IMR-90 (cell line): Measurements from ENCODE around the gene GMFB.

Experiments
- BHLHE40 ChIP-seq: fragments of 150-350 bp; IDR thresholded peaks from 2 replicates; pipeline ENCODE4 v1.6.1; 2016; ENCODE audit warnings: mild to moderate bottlenecking, low read depth, low read length
- CTCF ChIP-seq: conservative IDR thresholded peaks from 2 replicates; pipeline ENCODE4 v1.5.1; 2012; ENCODE audit warnings: mild to moderate bottlenecking, low read depth, low read length, improper control_type of control experiment
- MAZ ChIP-seq: IDR thresholded peaks from 2 replicates; pipeline ENCODE4 v1.6.1; 2012; ENCODE audit warnings: low read depth, mild to moderate bottlenecking, low read length, improper control_type of control experiment, moderate library complexity, borderline replicate concordance
- MXI1 ChIP-seq: IDR thresholded peaks from 2 replicates; pipeline ENCODE4 v1.6.1; 2012; ENCODE audit warnings: low read depth, mild to moderate bottlenecking, low read length, moderate library complexity, borderline replicate concordance
- POLR2A ChIP-seq: IDR thresholded peaks from 2 replicates; pipeline ENCODE4 v1.6.1; 2012; ENCODE audit warnings: mild to moderate bottlenecking, low read depth, low read length
- RAD21 ChIP-seq: IDR thresholded peaks from 2 replicates; pipeline ENCODE4 v1.6.1; 2012; ENCODE audit warnings: low read length, improper control_type of control experiment

GRCh38 chr14:54483073-54483745, 5.6 kb downstream of the GMFB start:
- TF ChIP-seq CTCF, result no peak
- TF ChIP-seq POLR2A, result no peak
- TF ChIP-seq BHLHE40, result no peak
- TF ChIP-seq RAD21, result no peak
- TF ChIP-seq MXI1, result no peak
- TF ChIP-seq MAZ, result no peak
